Endothelial cell of umbilical vein (primary cell): Measurements from ENCODE around the gene EPHA8. TPM values are rescaled to one million over a fixed set of nuclear protein-coding genes. Genes with fewer than 3 reads are reported as not detected.

ENCODE experiments used
- BruUV-seq: library from RNA; stranded (reverse); fragments of 400-500 nt; replicated peaks from 2 replicates; lab custom pipeline; 2021; lab: Mats Ljungman, UMichigan
- CTCF ChIA-PET: fragments of 300-600, 350-600 bp; sonication (Branson Sonifier 250); formaldehyde crosslinking; loops from one replicate; lab custom pipeline; 2021; ENCODE audit warnings: antibody characterized with exemption, inconsistent platforms; lab: Charles Lee
- POLR2A ChIA-PET: fragments of 300-600, 350-600 bp; sonication (Branson Sonifier 250); formaldehyde crosslinking; loops from one replicate; lab custom pipeline; 2021; ENCODE audit warnings: antibody characterized with exemption, inconsistent platforms; lab: Charles Lee
- DNase-seq: peaks from one replicate; pipeline ENCODE4 v3.0.0-alpha.2; 2011; ENCODE audit warnings: low read depth, low spot score
- FAIRE-seq: peaks from 2 replicates; lab custom pipeline; 2011; peaks lifted over from hg19 to GRCh38; lab: Jason Lieb, UNC
- H2AFZ ChIP-seq: 2 replicates; pipeline ENCODE4 v1.6.0; 2012; ENCODE audit warnings: low read depth, low read length, control low read depth, inconsistent platforms
- H3K27ac ChIP-seq: 2 replicates; pipeline ENCODE4 v1.5.1; 2011; ENCODE audit warnings: low read depth, mild to moderate bottlenecking, control low read depth, low read length, moderate library complexity; ENCODE audit not compliant: insufficient read depth
- H3K27me3 ChIP-seq, 2 experiments: 2 replicates each; pipeline versions ENCODE4 v1.6.0 to v1.6.1; 2011; ENCODE audit warnings: low read length in 2 of 2, mixed read lengths in 1 of 2; ENCODE audit not compliant: control insufficient read depth in 2 of 2, insufficient read depth in 2 of 2
- H3K36me3 ChIP-seq, 2 experiments: 2 replicates in 1 of 2; 3 replicates in 1 of 2; pipeline ENCODE4 v1.5.1; 2011; ENCODE audit warnings: low read length in 2 of 2, mild to moderate bottlenecking in 1 of 2, moderate library complexity in 1 of 2; ENCODE audit not compliant: control insufficient read depth in 2 of 2, insufficient read depth in 2 of 2; ENCODE audit errors: extremely low read depth in 1 of 2
- H3K4me1 ChIP-seq: 3 replicates; pipeline ENCODE4 v1.5.1; 2011; ENCODE audit warnings: mild to moderate bottlenecking, low read length; ENCODE audit not compliant: control insufficient read depth, insufficient read depth; ENCODE audit errors: extremely low read depth
- H3K4me2 ChIP-seq: 2 replicates; pipeline ENCODE4 v1.6.1; 2011; ENCODE audit warnings: low read length, control low read depth, mixed read lengths; ENCODE audit not compliant: insufficient read depth
- H3K4me3 ChIP-seq, 3 experiments: fragments of 200-600 bp in 1 of 3; sonication (generic), shearing (Covaris generic) in 1 of 3; replicated peaks in 1 of 3; 2 replicates each; pipeline ENCODE4 v1.5.1; 2011 to 2016; ENCODE audit warnings: control low read depth in 3 of 3, low read length in 3 of 3, mild to moderate bottlenecking in 2 of 3, inconsistent platforms in 1 of 3, low read depth in 1 of 3, moderate library complexity in 1 of 3; ENCODE audit not compliant: insufficient read depth in 1 of 3
- H3K79me2 ChIP-seq: 2 replicates; pipeline ENCODE4 v1.6.0; 2012; ENCODE audit warnings: low read length, inconsistent platforms; ENCODE audit not compliant: control insufficient read depth, insufficient read depth
- H3K9ac ChIP-seq: replicated peaks from 2 replicates; pipeline ENCODE3; 2011; ENCODE audit warnings: low read length, control low read depth; ENCODE audit not compliant: insufficient read depth; ENCODE audit errors: extremely low read depth
- H3K9me1 ChIP-seq: replicated peaks from 3 replicates; pipeline ENCODE4 v1.6.0; 2011; ENCODE audit warnings: mild to moderate bottlenecking, low read length; ENCODE audit not compliant: control insufficient read depth, insufficient read depth; ENCODE audit errors: extremely low read depth
- H3K9me3 ChIP-seq: replicated peaks from 2 replicates; pipeline ENCODE4 v1.5.1; 2012; ENCODE audit warnings: low read length, inconsistent platforms; ENCODE audit not compliant: control insufficient read depth, insufficient read depth
- H4K20me1 ChIP-seq: replicated peaks from 2 replicates; pipeline ENCODE3; 2011; ENCODE audit warnings: mild to moderate bottlenecking, low read length; ENCODE audit not compliant: control insufficient read depth, insufficient read depth; ENCODE audit errors: extremely low read depth
- CTCF ChIP-seq, 2 donors: IDR thresholded peaks; 1 replicate in 1 of 2; 2 replicates in 1 of 2; pipeline ENCODE4 v1.5.1; 2011; ENCODE audit warnings: low read length in 2 of 2, mild to moderate bottlenecking in 2 of 2, moderate library complexity in 2 of 2, control low read depth in 1 of 2, inconsistent platforms in 1 of 2, low read depth in 1 of 2; ENCODE audit not compliant: insufficient read depth in 1 of 2; ENCODE audit errors: extremely low read depth in 1 of 2
- FOS ChIP-seq: IDR thresholded peaks from 2 replicates; pipeline ENCODE4 v1.6.1; 2011; ENCODE audit warnings: mild to moderate bottlenecking, low read length, moderate library complexity, borderline replicate concordance; ENCODE audit not compliant: insufficient read depth
- GATA2 ChIP-seq: IDR thresholded peaks from 2 replicates; pipeline ENCODE4 v1.7.0; 2011; ENCODE audit warnings: low read depth, mild to moderate bottlenecking, moderate library complexity, mixed read lengths, low read length; ENCODE audit not compliant: insufficient read length, insufficient read depth
- JUN ChIP-seq: IDR thresholded peaks from 2 replicates; pipeline ENCODE4 v1.6.1; 2011; ENCODE audit warnings: borderline replicate concordance, low read depth; ENCODE audit not compliant: insufficient read length, insufficient read depth
- MYC ChIP-seq: IDR thresholded peaks from one replicate; pipeline ENCODE4 v1.6.1; 2011; ENCODE audit warnings: mild to moderate bottlenecking, low read depth, low read length
- POLR2A ChIP-seq: IDR thresholded peaks from 2 replicates; pipeline ENCODE4 v1.6.1; 2012; ENCODE audit warnings: low read depth, mild to moderate bottlenecking, control low read depth, low read length
- dilution Hi-C: fragments of 300-500 bp; cut with MboI; formaldehyde crosslinking; loops from one replicate; pipeline ENCODE4 v1.15.0; 2019; ENCODE audit warnings: low sequenced_read_pairs; ENCODE audit not compliant: extremely low pct_ligation_motif_present
- intact Hi-C: fragments of 100-400 bp; cut with micrococcal nuclease; formaldehyde crosslinking; loops from one replicate; pipeline ENCODE4 v1.10.0; 2022
- polyA plus RNA-seq, 4 experiments: library from polyadenylated mRNA; depleted of rRNA in 3 of 4; stranded (reverse) in 3 of 4; unstranded in 1 of 4; fragments of >200 nt; gene quantifications; 2 replicates each; pipeline versions ENCODE4 v1.2.1 to v1.2.3, GENCODE V29; 2011 to 2012; ENCODE audit warnings: missing spikeins in 1 of 4
- total RNA-seq: library from RNA; stranded (reverse); gene quantifications from 2 replicates; pipeline ENCODE4 v1.2.3, GENCODE V29; 2021

Gene EPHA8
- total and polyA plus RNA-seq, 2 donors (not counting 3 experiments of a cell fraction or from before 2014, with no cell fraction given), result not detected

GRCh38 chr1:22527555-22528296, 35.6 kb upstream of the EPHA8 start:
- peaks cover 2 to 22% of the 10 kb centered on the region in 2 experiments for H3K36me3 ChIP-seq
- BruUV-seq, result no TSS peak
- H3K9me1 ChIP-seq, result no peaks in the 10 kb centered on the region
- no peak for TF ChIP-seq JUN
- no peak for TF ChIP-seq POLR2A
- TF ChIP-seq CTCF (IDR thresholded peaks at IDR 0.05; ENCODE audit: extremely low read depth in 1 of 2, insufficient read depth in 1 of 2, low read depth in 1 of 2, low read length in 2 of 2), result no peak
- no peak for TF ChIP-seq FOS
- no peak for TF ChIP-seq MYC
- no peak for TF ChIP-seq GATA2
- POLR2A ChIA-PET, result no interaction called here
- no peaks in the 10 kb centered on the region for H3K27me3 ChIP-seq
- no peaks in the 10 kb centered on the region for H3K79me2 ChIP-seq
- CTCF ChIA-PET, result interaction anchor here (0.7 to 1.3 kb wide), 2 partner anchors 107 to 114 kb away, joined by 3 to 6 read pairs; no protein-coding TSS in a partner anchor
- dilution Hi-C loops (no loop called here), intact Hi-C loops (no loop called here)
- H3K27ac ChIP-seq, result no peak overlapping the region
- peaks cover 6% of the 10 kb centered on the region for H3K4me1 ChIP-seq
- H3K4me3 ChIP-seq, result no peak overlapping the region
- no peaks in the 10 kb centered on the region for H3K9me3 ChIP-seq
- DNase-seq (no peak), FAIRE-seq (no peak)
- no peak overlapping the region for H2AFZ ChIP-seq
- no peaks in the 10 kb centered on the region for H4K20me1 ChIP-seq
- H3K9ac ChIP-seq, result no peak overlapping the region
- no peak overlapping the region for H3K4me2 ChIP-seq
